Activated CD8-positive, alpha-beta memory T cell treated with anti-CD3 and anti-CD28 coated beads, Interleukin-2, amount 50 U/mL, for 4 hours (primary cell): ENCODE measurements around the gene CACNG3.
"Not testable (repeated sequence)": the region's sequence is repeated elsewhere in the genome, so short reads cannot be mapped to it uniquely, and the experiment has no call there.

ENCODE experiments used
- DNase-seq: peaks from one replicate; pipeline ENCODE4 v3.0.0-alpha.2; 2020

Gene CACNG3

GRCh38 chr16:24255456-24256371 is at the start of gene CACNG3:
Gene CACNG3, plus strand, starts transcription at chr16:24256335. Its CDS starts 420 bp downstream, at chr16:24256755.
- DNase-seq, result peak; percentile 29

- no peak for DNase-seq
Measured at GRCh38 chr16:24206926-24207325, 49.2 kb upstream of the CACNG3 start.

- no peak for DNase-seq
Measured at GRCh38 chr16:24208710-24209109, 47.4 kb upstream of the CACNG3 start.

GRCh38 chr16:24214992-24215391 is 41.1 kb upstream of the CACNG3 start:
- DNase-seq, result no peak

GRCh38 chr16:24216961-24217360 is 39.2 kb upstream of the CACNG3 start:
- no peak for DNase-seq

- no peak for DNase-seq
Measured at GRCh38 chr16:24217461-24217860, 38.7 kb upstream of the CACNG3 start.

- DNase-seq, result no peak
Measured at GRCh38 chr16:24218299-24218698, 37.8 kb upstream of the CACNG3 start.

- no peak for DNase-seq
Measured at GRCh38 chr16:24221219-24221618, 34.9 kb upstream of the CACNG3 start.

- DNase-seq, result no peak
Measured at GRCh38 chr16:24228514-24228913, 27.6 kb upstream of the CACNG3 start.

- no peak for DNase-seq
Measured at GRCh38 chr16:24232936-24233335, 23.2 kb upstream of the CACNG3 start.

GRCh38 chr16:24234737-24235136 is 21.4 kb upstream of the CACNG3 start:
- DNase-seq, result no peak

GRCh38 chr16:24235806-24236205 is 20.3 kb upstream of the CACNG3 start:
- DNase-seq, result no peak

- DNase-seq, result not testable (repeated sequence)
Measured at GRCh38 chr16:24238846-24239245, 17.3 kb upstream of the CACNG3 start.

GRCh38 chr16:24246911-24247607 is 9.1 kb upstream of the CACNG3 start:
- DNase-seq, result no peak

- DNase-seq, result peak; percentile 24
Measured at GRCh38 chr16:24253192-24253591, 2.9 kb upstream of the CACNG3 start.

GRCh38 chr16:24257958-24258357 is 1.8 kb downstream of the CACNG3 start:
- DNase-seq, result no peak

GRCh38 chr16:24258791-24259190 is 2.7 kb downstream of the CACNG3 start:
- no peak for DNase-seq

GRCh38 chr16:24262816-24263215 is 6.7 kb downstream of the CACNG3 start:
- no peak for DNase-seq

- DNase-seq, result no peak
Measured at GRCh38 chr16:24270721-24271442, 14.7 kb downstream of the CACNG3 start.

GRCh38 chr16:24272379-24272778 is 16.2 kb downstream of the CACNG3 start:
- DNase-seq, result no peak

GRCh38 chr16:24273508-24274182 is 17.5 kb downstream of the CACNG3 start:
- no peak for DNase-seq

- DNase-seq, result no peak
Measured at GRCh38 chr16:24275413-24275812, 19.3 kb downstream of the CACNG3 start.

GRCh38 chr16:24279982-24280515 is 23.9 kb downstream of the CACNG3 start:
- DNase-seq, result no peak
